ENCODE data around the gene HOXB8. TPM values are rescaled to one million over a fixed set of nuclear protein-coding genes. Genes with fewer than 3 reads are reported as not detected.
A peak's percentile ranks its signal among the peaks of the same experiment; 100 is the strongest.

The HOXB8 gene
- total and polyA plus RNA-seq, 2 of the 13 experiments (the other 11 are each of a cell fraction or from before 2014, with no cell fraction given), result not detected

DNA sequence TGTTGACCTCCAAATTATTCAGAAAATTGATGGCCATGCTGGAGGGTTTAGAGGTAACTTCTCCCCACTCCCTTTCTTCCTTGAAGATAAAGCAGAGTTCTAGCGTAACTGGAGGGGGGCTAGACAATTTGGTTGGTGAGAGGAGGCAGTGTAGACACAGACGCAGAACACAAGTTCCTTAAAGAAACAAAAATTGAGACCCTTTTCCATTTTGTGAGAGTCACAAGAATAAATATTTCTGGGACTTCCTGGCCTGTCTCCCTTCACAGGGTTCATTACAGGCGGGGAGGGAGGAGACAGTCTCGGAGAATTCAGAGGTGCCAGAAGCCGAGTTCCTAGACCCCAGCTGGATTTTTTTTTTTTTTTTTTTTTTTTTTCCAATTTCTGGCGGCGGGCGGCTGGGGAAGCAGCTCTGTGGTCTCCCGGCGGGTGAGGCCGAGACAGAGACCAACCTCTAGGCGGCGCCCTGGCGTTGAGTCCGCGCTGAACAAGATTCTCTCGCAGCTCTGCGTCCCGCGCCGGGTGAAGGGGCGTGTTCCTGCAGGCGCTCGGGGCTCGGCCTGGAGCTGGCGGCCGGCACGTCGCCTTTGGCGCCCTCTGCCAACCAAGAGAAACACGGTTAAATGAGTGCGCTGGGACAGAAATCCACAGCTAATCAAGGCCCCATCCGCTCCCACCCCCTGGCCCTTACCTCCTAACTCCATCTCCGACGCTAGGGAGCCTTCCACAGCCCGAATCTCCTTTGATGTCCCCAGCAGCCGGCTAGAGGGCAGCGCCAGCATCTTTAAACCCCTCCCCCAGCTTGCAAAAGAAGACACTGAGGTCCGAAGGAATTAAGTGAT, 21.3 kb upstream of the HOXB8 start (continued):
- TF ChIP-seq ZBTB42 (CRISPR knock-in tag; IDR thresholded peaks at IDR 0.05), result no peak
- 0 out of 2 replicates have a peak, but pooled peaks have one; percentile 33 for TF ChIP-seq HNRNPL (IDR thresholded peaks at IDR 0.05; ENCODE audit: low read depth, low read length)
- TF ChIP-seq HDAC1 (CRISPR knock-in tag; IDR thresholded peaks at IDR 0.05), result 0 out of 2 replicates have a peak, but pooled peaks have one; percentile 37
- TF ChIP-seq, protein P1, sequence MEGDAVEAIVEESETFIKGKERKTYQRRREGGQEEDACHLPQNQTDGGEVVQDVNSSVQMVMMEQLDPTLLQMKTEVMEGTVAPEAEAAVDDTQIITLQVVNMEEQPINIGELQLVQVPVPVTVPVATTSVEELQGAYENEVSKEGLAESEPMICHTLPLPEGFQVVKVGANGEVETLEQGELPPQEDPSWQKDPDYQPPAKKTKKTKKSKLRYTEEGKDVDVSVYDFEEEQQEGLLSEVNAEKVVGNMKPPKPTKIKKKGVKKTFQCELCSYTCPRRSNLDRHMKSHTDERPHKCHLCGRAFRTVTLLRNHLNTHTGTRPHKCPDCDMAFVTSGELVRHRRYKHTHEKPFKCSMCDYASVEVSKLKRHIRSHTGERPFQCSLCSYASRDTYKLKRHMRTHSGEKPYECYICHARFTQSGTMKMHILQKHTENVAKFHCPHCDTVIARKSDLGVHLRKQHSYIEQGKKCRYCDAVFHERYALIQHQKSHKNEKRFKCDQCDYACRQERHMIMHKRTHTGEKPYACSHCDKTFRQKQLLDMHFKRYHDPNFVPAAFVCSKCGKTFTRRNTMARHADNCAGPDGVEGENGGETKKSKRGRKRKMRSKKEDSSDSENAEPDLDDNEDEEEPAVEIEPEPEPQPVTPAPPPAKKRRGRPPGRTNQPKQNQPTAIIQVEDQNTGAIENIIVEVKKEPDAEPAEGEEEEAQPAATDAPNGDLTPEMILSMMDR (CRISPR knock-in tag; IDR thresholded peaks at IDR 0.05), result peak; percentile 74
- TF ChIP-seq HMGXB3 (CRISPR knock-in tag; IDR thresholded peaks at IDR 0.05; ENCODE audit: borderline replicate concordance), result 0 out of 2 replicates have a peak, but pooled peaks have one; percentile 59
- peak; percentile 66; the same call in 1 of the 2 replicates for TF ChIP-seq ZNF605 (CRISPR knock-in tag; IDR thresholded peaks at IDR 0.05)
- 0 out of 2 replicates have a peak, but pooled peaks have one; percentile 28 for TF ChIP-seq RBAK (CRISPR knock-in tag; IDR thresholded peaks at IDR 0.05)
- 0 out of 2 replicates have a peak, but pooled peaks have one; percentile 42 for TF ChIP-seq ZNF777 (CRISPR knock-in tag; IDR thresholded peaks at IDR 0.05)
- TF ChIP-seq CREB3 (CRISPR knock-in tag; IDR thresholded peaks at IDR 0.05), result 0 out of 2 replicates have a peak, but pooled peaks have one; percentile 47

Measured in HepG2 (cell line).